K562 (cell line): ENCODE measurements around the gene SERINC3. TPM values are rescaled to one million over a fixed set of nuclear protein-coding genes. Genes with fewer than 3 reads are reported as not detected.
A peak's percentile ranks its signal among the peaks of the same experiment; 100 is the strongest.

Experiments used
- CHD2 ChIP-seq: IDR thresholded peaks from 2 replicates; pipeline ENCODE4 v1.6.1; 2011; ENCODE audit warnings: low read depth, low read length
- GATA2 ChIP-seq: sonication (generic); formaldehyde crosslinking; IDR thresholded peaks from 2 replicates; pipeline ENCODE4 v1.4.0; 2020; ENCODE audit warnings: mild to moderate bottlenecking, missing genetic modification reagents
- HNRNPUL1 ChIP-seq: fragments of 200-400 bp; formaldehyde crosslinking; IDR thresholded peaks from 2 replicates; pipeline ENCODE4 v1.6.1; 2017; ENCODE audit warnings: low read length
- ILF3 ChIP-seq: fragments of 450-650 bp; IDR thresholded peaks from 2 replicates; pipeline ENCODE4 v1.6.1; 2018; ENCODE audit warnings: antibody characterized with exemption, mild to moderate bottlenecking, moderate library complexity, borderline replicate concordance
- KHSRP ChIP-seq: fragments of 450-650 bp; IDR thresholded peaks from 2 replicates; pipeline ENCODE4 v1.6.1; 2017
- NFXL1 ChIP-seq: fragments of 450-650 bp; formaldehyde crosslinking; IDR thresholded peaks from 2 replicates; pipeline ENCODE4 v1.4.0; 2021; ENCODE audit warnings: mild to moderate bottlenecking
- RAD21 ChIP-seq, 2 experiments: fragments of 250-450 bp in 1 of 2; fragments of 450-650 bp in 1 of 2; sonication (Bioruptor Pico) in 1 of 2; formaldehyde crosslinking in 1 of 2; IDR thresholded peaks in 1 of 2; conservative IDR thresholded peaks in 1 of 2; 2 replicates each; pipeline versions ENCODE4 v1.4.0 to v1.8.0; 2020 to 2022; ENCODE audit warnings: mild to moderate bottlenecking in 2 of 2, moderate library complexity in 1 of 2
- TAF7 ChIP-seq: fragments of 450-650 bp; IDR thresholded peaks from 2 replicates; pipeline ENCODE4 v1.6.1; 2016; ENCODE audit warnings: missing genetic modification characterization, missing compliant biosample characterization
- polyA plus RNA-seq, 8 experiments: library from polyadenylated mRNA; depleted of rRNA in 4 of 8; stranded (reverse) in 5 of 8; unstranded in 3 of 8; fragments of >200 nt; fragmentation: Nextera tagmentation in 2 of 8; fragmentation: Illumina TruSeq in 1 of 8; extraction: Ambion mirVana in 2 of 8; extraction: Trizol in 1 of 8; gene quantifications; 2 replicates each; pipeline versions ENCODE4 v1.2.1 to v1.2.3, GENCODE V29; 2011 to 2014; ENCODE audit warnings: inconsistent platforms in 1 of 8, missing spikeins in 1 of 8
- total RNA-seq, 7 experiments: library from RNA; depleted of rRNA in 6 of 7; stranded (reverse); fragments of >200 nt in 6 of 7; fragmentation: Illumina TruSeq in 2 of 7; extraction: Trizol in 2 of 7; gene quantifications; 2 replicates each; pipeline versions ENCODE4 v1.2.1 to v1.2.3, GENCODE V29; 2011 to 2021; ENCODE audit warnings: low replicate concordance in 1 of 7
- TF ChIP-seq, protein P1 (sequence below): IDR thresholded peaks from 2 replicates; pipeline ENCODE4 v1.6.1; 2011; ENCODE audit warnings: borderline replicate concordance, low read depth, mild to moderate bottlenecking, moderate library complexity, low read length; ENCODE audit not compliant: insufficient read depth, poor library complexity, severe bottlenecking
- TF ChIP-seq, protein P2 (sequence below), 3 experiments: IDR thresholded peaks in 2 of 3; conservative IDR thresholded peaks in 1 of 3; 2 replicates each; pipeline ENCODE4 v1.5.1; 2011 to 2012; ENCODE audit warnings: low read length in 3 of 3, mild to moderate bottlenecking in 3 of 3, control low read depth in 2 of 3, improper control_type of control experiment in 1 of 3, inconsistent platforms in 1 of 3, low read depth in 1 of 3, mixed read lengths in 1 of 3, moderate library complexity in 1 of 3; ENCODE audit not compliant: insufficient read depth in 2 of 3
- TF ChIP-seq, protein P3 (sequence below): sonication (generic); formaldehyde crosslinking; IDR thresholded peaks from 2 replicates; pipeline ENCODE4 v1.4.0; 2020; ENCODE audit warnings: mild to moderate bottlenecking, missing genetic modification reagents
- TF ChIP-seq, protein P4 (sequence below), 2 experiments: fragments of 450-650 bp; IDR thresholded peaks; 2 replicates each; pipeline ENCODE4 v1.6.1; 2016

Gene SERINC3
- total and polyA plus RNA-seq, 9 of the 15 experiments (the other 6 are each of a cell fraction or from before 2014, with no cell fraction given), result 24.7 to 107 (median 48.8) TPM

DNA sequence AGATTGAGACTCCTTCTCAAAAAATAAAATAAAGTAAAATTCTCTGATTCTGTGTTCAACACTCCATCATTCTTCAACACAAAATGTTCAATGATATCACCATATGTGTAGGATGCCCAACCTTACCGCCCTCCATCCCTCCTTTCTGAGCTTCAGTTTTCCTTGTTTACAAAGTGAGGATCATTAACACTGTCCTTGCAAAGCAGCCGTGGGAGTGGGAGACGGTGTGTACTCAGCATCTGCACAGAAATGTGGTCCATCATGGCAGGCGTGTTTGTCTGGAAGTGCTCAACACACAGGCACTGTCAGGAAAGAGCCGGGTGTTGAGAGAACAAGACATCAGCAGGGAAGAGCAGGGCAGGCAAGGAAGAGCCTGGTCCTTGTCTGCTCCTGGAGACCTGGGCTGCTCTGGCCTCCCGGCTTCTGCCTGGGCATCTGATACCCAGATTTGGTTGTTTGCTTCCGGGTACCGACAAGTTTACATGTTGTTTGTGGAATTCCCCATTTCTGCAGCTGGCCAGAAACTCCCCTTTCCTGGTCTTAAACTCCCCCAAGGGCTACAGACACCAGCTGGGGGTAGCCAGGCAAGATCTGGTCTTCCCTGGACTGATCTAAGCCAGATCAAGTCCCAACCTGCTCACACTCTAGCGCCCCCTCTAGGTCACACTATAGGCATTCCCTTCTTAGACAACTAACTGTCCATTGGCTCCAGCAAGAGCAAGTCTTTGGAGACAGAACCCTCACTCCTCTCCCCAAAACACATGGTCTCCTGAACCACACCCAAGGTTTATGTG, 72.9 kb downstream of the SERINC3 start (continued):
- TF ChIP-seq, protein P1, sequence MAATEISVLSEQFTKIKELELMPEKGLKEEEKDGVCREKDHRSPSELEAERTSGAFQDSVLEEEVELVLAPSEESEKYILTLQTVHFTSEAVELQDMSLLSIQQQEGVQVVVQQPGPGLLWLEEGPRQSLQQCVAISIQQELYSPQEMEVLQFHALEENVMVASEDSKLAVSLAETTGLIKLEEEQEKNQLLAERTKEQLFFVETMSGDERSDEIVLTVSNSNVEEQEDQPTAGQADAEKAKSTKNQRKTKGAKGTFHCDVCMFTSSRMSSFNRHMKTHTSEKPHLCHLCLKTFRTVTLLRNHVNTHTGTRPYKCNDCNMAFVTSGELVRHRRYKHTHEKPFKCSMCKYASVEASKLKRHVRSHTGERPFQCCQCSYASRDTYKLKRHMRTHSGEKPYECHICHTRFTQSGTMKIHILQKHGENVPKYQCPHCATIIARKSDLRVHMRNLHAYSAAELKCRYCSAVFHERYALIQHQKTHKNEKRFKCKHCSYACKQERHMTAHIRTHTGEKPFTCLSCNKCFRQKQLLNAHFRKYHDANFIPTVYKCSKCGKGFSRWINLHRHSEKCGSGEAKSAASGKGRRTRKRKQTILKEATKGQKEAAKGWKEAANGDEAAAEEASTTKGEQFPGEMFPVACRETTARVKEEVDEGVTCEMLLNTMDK, result peak; percentile 57
- no peak for TF ChIP-seq KHSRP
- no peak for TF ChIP-seq CHD2
- no peak for TF ChIP-seq NFXL1 (CRISPR knock-in tag)
- TF ChIP-seq TAF7 (tag), result no peak
- no peak for TF ChIP-seq HNRNPUL1
- TF ChIP-seq, protein P2, sequence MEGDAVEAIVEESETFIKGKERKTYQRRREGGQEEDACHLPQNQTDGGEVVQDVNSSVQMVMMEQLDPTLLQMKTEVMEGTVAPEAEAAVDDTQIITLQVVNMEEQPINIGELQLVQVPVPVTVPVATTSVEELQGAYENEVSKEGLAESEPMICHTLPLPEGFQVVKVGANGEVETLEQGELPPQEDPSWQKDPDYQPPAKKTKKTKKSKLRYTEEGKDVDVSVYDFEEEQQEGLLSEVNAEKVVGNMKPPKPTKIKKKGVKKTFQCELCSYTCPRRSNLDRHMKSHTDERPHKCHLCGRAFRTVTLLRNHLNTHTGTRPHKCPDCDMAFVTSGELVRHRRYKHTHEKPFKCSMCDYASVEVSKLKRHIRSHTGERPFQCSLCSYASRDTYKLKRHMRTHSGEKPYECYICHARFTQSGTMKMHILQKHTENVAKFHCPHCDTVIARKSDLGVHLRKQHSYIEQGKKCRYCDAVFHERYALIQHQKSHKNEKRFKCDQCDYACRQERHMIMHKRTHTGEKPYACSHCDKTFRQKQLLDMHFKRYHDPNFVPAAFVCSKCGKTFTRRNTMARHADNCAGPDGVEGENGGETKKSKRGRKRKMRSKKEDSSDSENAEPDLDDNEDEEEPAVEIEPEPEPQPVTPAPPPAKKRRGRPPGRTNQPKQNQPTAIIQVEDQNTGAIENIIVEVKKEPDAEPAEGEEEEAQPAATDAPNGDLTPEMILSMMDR (IDR thresholded peaks at IDR 0.05 in 2 of 3, conservative IDR thresholded peaks at IDR 0.05 in 1 of 3; ENCODE audit: insufficient read depth in 2 of 3, low read depth in 1 of 3, low read length in 3 of 3), result peak; percentile 73 to 80 (median 75)
- TF ChIP-seq, protein P3, sequence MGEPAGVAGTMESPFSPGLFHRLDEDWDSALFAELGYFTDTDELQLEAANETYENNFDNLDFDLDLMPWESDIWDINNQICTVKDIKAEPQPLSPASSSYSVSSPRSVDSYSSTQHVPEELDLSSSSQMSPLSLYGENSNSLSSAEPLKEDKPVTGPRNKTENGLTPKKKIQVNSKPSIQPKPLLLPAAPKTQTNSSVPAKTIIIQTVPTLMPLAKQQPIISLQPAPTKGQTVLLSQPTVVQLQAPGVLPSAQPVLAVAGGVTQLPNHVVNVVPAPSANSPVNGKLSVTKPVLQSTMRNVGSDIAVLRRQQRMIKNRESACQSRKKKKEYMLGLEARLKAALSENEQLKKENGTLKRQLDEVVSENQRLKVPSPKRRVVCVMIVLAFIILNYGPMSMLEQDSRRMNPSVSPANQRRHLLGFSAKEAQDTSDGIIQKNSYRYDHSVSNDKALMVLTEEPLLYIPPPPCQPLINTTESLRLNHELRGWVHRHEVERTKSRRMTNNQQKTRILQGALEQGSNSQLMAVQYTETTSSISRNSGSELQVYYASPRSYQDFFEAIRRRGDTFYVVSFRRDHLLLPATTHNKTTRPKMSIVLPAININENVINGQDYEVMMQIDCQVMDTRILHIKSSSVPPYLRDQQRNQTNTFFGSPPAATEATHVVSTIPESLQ (CRISPR knock-in tag), result no peak
- no peak for TF ChIP-seq ILF3
- TF ChIP-seq RAD21 (CRISPR knock-in tag; conservative IDR thresholded peaks at IDR 0.05 in 1 of 2, IDR thresholded peaks at IDR 0.05 in 1 of 2), result peak in 1 of 2 experiments; percentile 51; a peak in 2 of 4 replicates
- TF ChIP-seq, protein P4, sequence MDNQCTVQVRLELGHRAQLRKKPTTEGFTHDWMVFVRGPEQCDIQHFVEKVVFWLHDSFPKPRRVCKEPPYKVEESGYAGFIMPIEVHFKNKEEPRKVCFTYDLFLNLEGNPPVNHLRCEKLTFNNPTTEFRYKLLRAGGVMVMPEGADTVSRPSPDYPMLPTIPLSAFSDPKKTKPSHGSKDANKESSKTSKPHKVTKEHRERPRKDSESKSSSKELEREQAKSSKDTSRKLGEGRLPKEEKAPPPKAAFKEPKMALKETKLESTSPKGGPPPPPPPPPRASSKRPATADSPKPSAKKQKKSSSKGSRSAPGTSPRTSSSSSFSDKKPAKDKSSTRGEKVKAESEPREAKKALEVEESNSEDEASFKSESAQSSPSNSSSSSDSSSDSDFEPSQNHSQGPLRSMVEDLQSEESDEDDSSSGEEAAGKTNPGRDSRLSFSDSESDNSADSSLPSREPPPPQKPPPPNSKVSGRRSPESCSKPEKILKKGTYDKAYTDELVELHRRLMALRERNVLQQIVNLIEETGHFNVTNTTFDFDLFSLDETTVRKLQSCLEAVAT (IDR thresholded peaks at IDR 0.05), result no peak
- TF ChIP-seq GATA2 (CRISPR knock-in tag), result 0 out of 2 replicates have a peak, but pooled peaks have one; percentile 18
